OCI-LY1 (cell line): ENCODE measurements around the gene CAMTA1.

Experiments used
- CTCF ChIP-seq: fragments of 200-600 bp; sonication (generic), shearing (Covaris generic); IDR thresholded peaks from 2 replicates; pipeline ENCODE4 v1.5.1; 2017; ENCODE audit warnings: mild to moderate bottlenecking, antibody characterized with exemption, low read length, moderate library complexity, mixed read lengths
- EZH2 ChIP-seq: fragments of 200-600 bp; sonication (generic), shearing (Covaris generic); IDR thresholded peaks from 2 replicates; pipeline ENCODE4 v1.8.0; 2017; ENCODE audit warnings: borderline replicate concordance, mixed run types, mild to moderate bottlenecking, antibody characterized with exemption, low read length, moderate library complexity, mixed read lengths

DNA sequence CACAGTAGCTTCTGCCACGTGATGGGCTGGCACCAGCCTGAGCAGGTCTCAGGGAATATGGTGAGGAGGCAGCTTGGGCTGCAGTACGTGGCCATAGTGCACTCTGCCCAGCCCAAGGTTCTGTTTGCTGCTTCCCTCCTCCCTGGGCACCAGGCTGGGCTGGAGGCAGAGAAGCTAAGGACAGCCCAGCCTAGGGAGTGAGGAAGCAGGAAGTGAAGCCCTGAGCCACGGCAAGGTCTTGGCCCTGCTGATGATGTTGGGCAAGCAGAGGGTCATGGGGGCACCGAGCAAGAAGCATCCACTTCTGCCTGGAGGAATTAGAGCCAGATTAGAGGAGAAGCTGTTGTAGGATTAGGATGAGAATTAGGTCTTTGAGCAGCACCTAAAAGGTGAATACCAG lies 659.1 kb downstream of the CAMTA1 start:
- TF ChIP-seq CTCF = no peak
- no peak for TF ChIP-seq EZH2
